Mesodermal cell (in vitro differentiated cells): ENCODE results near the gene CLDN12.
"Not testable (repeated sequence)": the region's sequence is repeated elsewhere in the genome, so short reads cannot be mapped to it uniquely, and the experiment has no call there.

Experiments
- H3K27ac ChIP-seq: 2 replicates; pipeline ENCODE4 v1.7.0; 2013; ENCODE audit warnings: mild to moderate bottlenecking, low read depth, low read length, moderate library complexity; ENCODE audit not compliant: severe bottlenecking
- H3K36me3 ChIP-seq: 2 replicates; pipeline ENCODE4 v1.7.1; 2013; ENCODE audit warnings: mild to moderate bottlenecking, low read length, moderate library complexity; ENCODE audit not compliant: control insufficient read depth, insufficient read depth
- H3K4me1 ChIP-seq: one replicate; pipeline ENCODE4 v1.7.1; 2013; ENCODE audit warnings: mild to moderate bottlenecking, low read length; ENCODE audit not compliant: insufficient read depth, control insufficient read depth, poor library complexity, severe bottlenecking
- H3K4me3 ChIP-seq: 2 replicates; pipeline ENCODE4 v1.7.0; 2013; ENCODE audit warnings: low read length, control low read depth, mild to moderate bottlenecking; ENCODE audit not compliant: insufficient read depth, poor library complexity, severe bottlenecking; ENCODE audit errors: extremely low read depth
- H3K9me3 ChIP-seq: 2 replicates; pipeline ENCODE4 v1.7.1; 2013; ENCODE audit warnings: mild to moderate bottlenecking, low read length, moderate library complexity; ENCODE audit not compliant: control insufficient read depth
- WGBS, 2 experiments: methylation state at CpG; one replicate each; pipeline ENCODE4 v1.1.5; 2013; ENCODE audit warnings: missing lambda C conversion rate in 2 of 2; ENCODE audit not compliant: insufficient coverage in 2 of 2; 5-methylcytosine and 5-hydroxymethylcytosine counted together

CLDN12 gene

DNA sequence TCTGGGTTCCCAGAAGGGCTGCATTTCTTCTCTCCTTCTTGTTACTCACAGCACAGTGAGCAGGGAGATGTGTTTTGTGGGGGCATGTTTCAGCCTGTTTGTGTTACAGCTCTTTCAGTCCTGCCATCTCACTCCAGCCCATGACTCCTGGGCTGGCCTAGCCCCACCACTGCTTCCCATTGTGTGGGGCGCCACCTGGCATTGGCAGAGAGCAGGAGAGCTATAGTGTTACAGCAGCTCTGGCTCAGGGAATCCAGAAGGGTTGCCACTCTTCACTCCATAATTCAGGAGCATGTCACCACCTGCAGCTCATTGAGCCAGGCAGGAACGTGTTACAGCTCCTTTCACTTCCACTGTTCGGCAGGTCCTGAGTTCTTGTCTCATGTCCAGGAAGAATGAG, 30.0 kb downstream of the CLDN12 start:
- Histone ChIP-seq H3K4me1 (no peaks in the 10 kb centered on the region), H3K9me3 (peaks cover 21% of the 10 kb centered on the region), H3K4me3 (no peak overlapping the region), H3K36me3 (no peaks in the 10 kb centered on the region), H3K27ac (no peak overlapping the region)
- WGBS, 2 experiments: 100% methylated on average over 2 to 3 of the region's 3 CpGs

- H3K4me1 ChIP-seq: no peaks in the 10 kb centered on the region
- no peak overlapping the region for H3K27ac ChIP-seq
- no peaks in the 10 kb centered on the region for H3K9me3 ChIP-seq
- H3K4me3 ChIP-seq: no peak overlapping the region
- WGBS, 2 experiments: no CpG with 5 or more reads among the region's 2 CpGs
- no peaks in the 10 kb centered on the region for H3K36me3 ChIP-seq
Measured at GRCh38 chr7:90445633-90446032, 42.4 kb downstream of the CLDN12 start.

- WGBS, 2 experiments: 52 to 89% methylated on average over 2 to 4 of the region's 4 CpGs
- Histone ChIP-seq H3K4me3 (no peak overlapping the region), H3K27ac (no peak overlapping the region), H3K36me3 (no peaks in the 10 kb centered on the region), H3K9me3 (no peaks in the 10 kb centered on the region), H3K4me1 (no peaks in the 10 kb centered on the region)
Measured at GRCh38 chr7:90446137-90446899, 43.1 kb downstream of the CLDN12 start.

- H3K36me3 ChIP-seq: no peaks in the 10 kb centered on the region
- no peaks in the 10 kb centered on the region for H3K9me3 ChIP-seq
- H3K4me3 ChIP-seq: no peak overlapping the region
- H3K27ac ChIP-seq: no peak overlapping the region
- H3K4me1 ChIP-seq: no peaks in the 10 kb centered on the region
Measured at GRCh38 chr7:90453259-90453891, 50.1 kb downstream of the CLDN12 start.

- Histone ChIP-seq H3K27ac (no peak overlapping the region), H3K4me1 (no peaks in the 10 kb centered on the region), H3K36me3 (no peaks in the 10 kb centered on the region), H3K9me3 (no peaks in the 10 kb centered on the region), H3K4me3 (no peak overlapping the region)
- no CpG with 5 or more reads among the region's 1 CpG for WGBS, 2 experiments
Measured at GRCh38 chr7:90453931-90454330, 50.7 kb downstream of the CLDN12 start.

GRCh38 chr7:90455163-90456030, 52.1 kb downstream of the CLDN12 start:
- H3K36me3 ChIP-seq: no peaks in the 10 kb centered on the region
- H3K4me3 ChIP-seq: no peak overlapping the region
- no peaks in the 10 kb centered on the region for H3K4me1 ChIP-seq
- H3K9me3 ChIP-seq: no peaks in the 10 kb centered on the region
- no CpG with 5 or more reads among the region's 6 CpGs for WGBS, 2 experiments
- H3K27ac ChIP-seq: no peak overlapping the region

DNA sequence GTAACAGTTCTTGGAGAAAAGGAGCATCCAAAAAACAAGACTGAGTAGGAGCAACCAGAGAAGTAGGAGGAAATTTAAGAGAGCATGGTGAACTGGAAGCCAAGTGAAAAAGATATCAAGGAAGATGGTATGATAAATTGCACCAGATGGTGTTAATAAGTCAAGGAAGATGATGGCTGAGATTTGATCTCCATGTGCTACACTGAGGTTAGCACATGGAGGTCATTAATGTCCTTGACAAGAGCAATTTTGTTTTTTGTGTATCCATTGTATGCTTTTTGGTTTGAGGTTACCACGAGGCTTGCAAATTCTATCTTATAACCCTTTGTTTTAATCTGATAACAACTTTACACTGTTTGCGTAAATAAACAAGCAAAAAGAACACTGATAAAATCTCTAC, 54.8 kb downstream of the CLDN12 start:
- no peaks in the 10 kb centered on the region for H3K36me3 ChIP-seq
- H3K27ac ChIP-seq: no peak overlapping the region
- H3K4me1 ChIP-seq: no peaks in the 10 kb centered on the region
- no peaks in the 10 kb centered on the region for H3K9me3 ChIP-seq
- no CpG with 5 or more reads among the region's 2 CpGs for WGBS, 2 experiments
- H3K4me3 ChIP-seq: no peak overlapping the region

DNA sequence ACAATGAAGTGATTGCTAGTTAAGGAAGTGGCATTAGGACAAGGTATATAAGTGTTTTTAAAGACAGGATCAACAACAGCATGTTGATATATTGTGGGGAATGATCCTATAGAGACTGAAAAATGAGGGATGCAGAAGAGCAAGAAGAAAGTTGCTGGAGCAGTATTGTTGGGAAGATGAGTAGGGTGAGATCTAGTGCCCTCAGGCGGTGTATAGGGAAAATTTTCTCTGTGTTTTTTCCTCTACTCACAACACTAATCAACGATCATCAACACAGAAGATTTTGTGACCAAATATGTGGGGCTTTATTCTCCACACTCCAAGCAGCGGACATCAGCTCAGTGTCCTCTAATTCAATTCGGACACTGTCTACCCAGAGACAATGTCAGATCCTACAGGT, 56.6 kb downstream of the CLDN12 start:
- no peaks in the 10 kb centered on the region for H3K4me1 ChIP-seq
- H3K9me3 ChIP-seq: peaks cover 4% of the 10 kb centered on the region
- no peak overlapping the region for H3K27ac ChIP-seq
- WGBS, 2 experiments: 76 to 88% methylated on average over 2 of the region's 4 CpGs
- H3K36me3 ChIP-seq: no peaks in the 10 kb centered on the region
- H3K4me3 ChIP-seq: no peak overlapping the region

DNA sequence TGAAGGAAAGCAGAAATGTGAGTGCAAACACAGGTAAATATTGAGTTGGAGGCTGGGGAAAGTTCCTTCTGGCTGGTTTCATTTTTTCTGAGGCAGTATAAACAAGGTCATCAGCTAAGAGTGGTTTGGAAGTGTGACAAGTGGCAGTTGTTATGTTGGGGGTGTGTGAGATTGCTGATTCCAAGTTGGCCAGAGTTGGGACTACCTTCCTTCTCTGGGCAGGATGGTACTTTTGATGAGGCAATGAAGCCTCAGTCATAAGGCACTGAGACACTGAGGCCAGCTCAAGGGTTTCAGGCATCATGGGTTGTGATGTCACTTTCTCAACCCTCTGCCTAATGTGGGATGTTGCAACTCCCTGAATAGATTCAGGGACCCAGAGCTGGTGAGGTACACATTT, 58.0 kb downstream of the CLDN12 start:
- no peaks in the 10 kb centered on the region for H3K4me1 ChIP-seq
- no peak overlapping the region for H3K4me3 ChIP-seq
- no peaks in the 10 kb centered on the region for H3K36me3 ChIP-seq
- H3K27ac ChIP-seq: no peak overlapping the region
- peaks cover 9% of the 10 kb centered on the region for H3K9me3 ChIP-seq

- not testable (repeated sequence) for H3K4me3 ChIP-seq, H3K4me1 ChIP-seq, H3K36me3 ChIP-seq, H3K27ac ChIP-seq
- peaks cover 10% of the 10 kb centered on the region for H3K9me3 ChIP-seq
- WGBS, 2 experiments: 94 to 96% methylated on average over 3 of the region's 4 CpGs
Measured at GRCh38 chr7:90463151-90463628, 59.9 kb downstream of the CLDN12 start.
